Stimulated activated naive CD8-positive, alpha-beta T cell treated with anti-CD3 and anti-CD28 coated beads, Interleukin-15, Interleukin-2, amounts not matched to agents 100 U/mL and 50 U/mL, for 24 hours (primary cell): ENCODE data around the gene METTL25B.
A peak's percentile ranks its signal among the peaks of the same experiment; 100 is the strongest.
"Not testable (repeated sequence)": the region's sequence is repeated elsewhere in the genome, so short reads cannot be mapped to it uniquely, and the experiment has no call there.

Experiments used
- ATAC-seq: fragments of 150-1000 bp; cut with Tn5 transposase; one replicate; pipeline ENCODE4 v1.10.0; 2021
- DNase-seq: peaks from one replicate; pipeline ENCODE4 v3.0.0; 2021

Gene METTL25B

DNA sequence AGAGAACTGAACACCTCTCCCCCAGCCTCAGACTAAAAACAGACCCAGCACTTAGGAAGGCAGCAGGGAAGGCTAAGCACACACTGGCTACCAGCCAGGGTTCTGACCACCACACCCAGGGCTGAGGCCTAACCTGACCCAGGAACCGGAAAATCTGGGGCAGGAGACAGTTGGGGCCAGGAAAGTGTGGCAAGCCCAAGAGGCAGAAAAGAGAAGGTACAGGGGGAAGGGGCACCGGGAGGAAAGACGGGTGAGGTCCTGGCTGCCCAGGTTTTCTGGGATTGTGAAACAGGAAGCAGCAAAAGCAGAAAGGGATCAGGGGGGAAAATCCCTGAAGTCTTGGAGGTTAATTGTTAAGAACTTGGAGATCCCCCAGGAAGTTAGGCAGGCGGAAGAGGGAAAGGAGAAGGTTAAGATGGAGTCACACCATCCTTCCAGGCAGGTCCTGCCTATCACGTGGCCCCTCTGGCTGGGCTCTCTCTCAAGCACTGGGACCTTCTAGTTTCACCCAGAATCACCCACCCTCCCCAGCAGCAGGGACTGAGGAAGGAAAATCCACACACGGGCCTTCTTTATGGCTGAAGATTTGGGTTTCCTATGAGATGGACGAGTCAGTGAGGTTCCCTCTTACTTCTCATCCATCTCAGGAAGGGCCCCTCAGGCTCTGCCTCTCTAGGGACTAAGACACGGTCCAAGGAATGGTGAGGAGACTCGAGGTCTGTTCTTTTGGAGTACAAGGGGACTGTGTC is 20.6 kb downstream of the METTL25B start:
- peak; percentile 41 for DNase-seq

DNA sequence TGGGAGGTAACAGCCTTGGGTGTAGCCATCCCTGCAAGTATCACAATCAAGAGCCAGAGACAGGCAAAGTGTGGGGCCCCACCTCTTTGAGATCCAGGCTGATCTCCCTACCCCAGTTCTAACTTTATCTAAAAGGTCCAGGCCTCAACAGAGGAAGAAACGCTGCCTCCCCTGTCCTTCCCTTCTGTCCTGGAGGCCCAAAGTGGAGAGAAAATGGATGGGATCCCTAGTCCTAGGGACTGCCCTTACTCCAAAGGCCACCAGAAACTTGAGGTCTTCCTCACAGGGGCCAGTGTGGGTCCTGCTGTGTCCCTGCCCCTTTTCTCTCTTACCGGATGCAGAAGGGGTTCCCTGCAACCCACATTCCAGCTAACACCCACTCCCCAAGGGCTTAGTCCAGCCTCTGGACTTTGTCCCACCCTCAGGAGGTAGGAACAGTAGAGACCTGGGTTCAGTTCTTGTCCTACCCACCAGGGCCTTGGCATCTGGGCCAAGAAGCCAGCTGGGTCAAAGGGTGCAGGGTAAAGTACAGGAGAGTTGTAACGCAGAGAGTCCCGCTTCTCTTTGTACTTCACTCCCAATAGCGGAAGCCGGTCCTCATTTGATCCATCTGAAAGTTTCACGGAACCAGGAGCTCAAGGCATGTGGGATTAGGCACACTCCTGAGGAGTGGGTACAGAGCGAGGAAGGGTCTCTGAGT is 21.3 kb downstream of the METTL25B start:
- DNase-seq, result no peak
- ATAC-seq, result no peak

More for the DNA sequence above, 20.6 kb downstream of the METTL25B start:
- ATAC-seq, result no peak

DNA sequence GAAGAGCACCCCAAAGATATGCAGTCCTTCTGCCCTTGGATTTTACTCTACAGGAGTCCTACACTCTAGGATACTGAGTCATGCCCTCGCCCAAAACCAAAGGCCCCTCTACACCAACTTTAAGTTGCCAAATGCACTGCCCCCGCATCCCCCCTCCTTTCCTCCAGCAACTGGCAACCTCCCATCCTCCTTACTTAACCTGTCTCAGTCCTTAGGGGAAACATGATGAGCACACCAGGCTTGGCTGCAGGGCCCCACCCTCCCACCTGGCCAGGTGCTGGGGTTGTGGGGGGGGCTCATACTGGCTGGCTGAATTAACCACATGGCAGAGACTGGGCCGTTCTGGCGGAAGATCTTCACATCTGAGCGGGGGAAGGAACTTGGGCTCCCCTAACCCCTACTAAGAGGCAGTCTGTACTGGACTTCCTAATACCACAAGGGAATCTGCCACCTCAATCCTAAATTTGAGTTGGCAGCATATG is 22.0 kb downstream of the METTL25B start:
- DNase-seq, result peak; percentile 69
- ATAC-seq, result peak; percentile 39

DNA sequence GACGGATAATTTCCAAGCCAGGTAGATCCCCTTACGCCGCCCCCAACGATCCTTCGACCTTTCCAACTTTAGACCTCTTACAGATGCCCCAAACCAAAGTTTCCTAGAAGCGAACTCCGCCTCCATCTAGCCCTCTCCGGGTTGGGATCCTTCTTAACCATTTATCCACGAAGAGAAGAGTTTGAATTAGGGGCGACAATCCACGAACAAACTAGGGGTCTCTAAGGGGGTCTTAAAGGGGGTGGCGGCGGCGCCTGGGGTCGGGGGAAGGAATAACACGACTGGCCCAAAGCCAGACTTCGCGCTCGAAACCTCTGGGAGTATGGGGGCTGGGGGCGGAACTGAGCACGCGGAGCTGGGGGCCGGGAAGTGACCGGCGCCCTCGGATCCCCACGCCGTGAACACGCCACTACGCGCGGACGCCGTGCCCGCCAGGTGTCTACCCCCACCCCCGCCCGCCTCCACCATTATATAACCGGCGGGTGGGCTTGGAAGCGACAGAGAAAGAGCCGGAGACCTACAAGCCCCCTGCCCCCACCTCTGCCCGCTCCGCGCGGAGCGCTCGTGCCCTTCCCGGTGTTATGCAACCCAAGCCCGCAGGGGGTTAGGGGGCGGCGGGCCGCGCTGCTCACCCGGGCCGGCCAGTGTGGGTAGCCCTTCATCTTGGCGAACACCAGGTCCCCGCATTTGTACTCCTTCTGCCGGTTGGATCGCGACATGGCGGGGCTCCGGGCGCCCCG is 22.6 kb downstream of the METTL25B start:
- ATAC-seq (peak; percentile 9), DNase-seq (peak; percentile 52)

DNA sequence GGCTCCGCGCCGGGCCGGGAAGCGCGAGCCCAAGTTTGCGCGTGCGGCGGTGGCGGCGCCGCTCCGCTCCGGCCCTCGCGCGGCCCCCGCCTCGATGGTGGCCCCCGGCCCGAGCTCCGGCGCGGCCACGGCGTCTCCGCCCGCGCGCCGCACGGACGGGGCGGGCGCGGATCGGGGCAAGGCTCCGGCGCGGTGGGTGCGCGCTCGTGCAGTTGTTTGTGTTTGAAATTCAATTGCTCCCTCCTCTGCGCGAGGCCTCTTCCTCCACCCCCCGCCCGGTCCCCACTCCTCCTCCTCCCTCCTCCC is 23.1 kb downstream of the METTL25B start, which contains the start of gene HDGF:
Gene HDGF, minus strand, starts transcription at position 225 of the 306 bp plus-strand sequence. CDS start 246 bp downstream, outside the sequence.
- DNase-seq (no peak), ATAC-seq (no peak)

DNA sequence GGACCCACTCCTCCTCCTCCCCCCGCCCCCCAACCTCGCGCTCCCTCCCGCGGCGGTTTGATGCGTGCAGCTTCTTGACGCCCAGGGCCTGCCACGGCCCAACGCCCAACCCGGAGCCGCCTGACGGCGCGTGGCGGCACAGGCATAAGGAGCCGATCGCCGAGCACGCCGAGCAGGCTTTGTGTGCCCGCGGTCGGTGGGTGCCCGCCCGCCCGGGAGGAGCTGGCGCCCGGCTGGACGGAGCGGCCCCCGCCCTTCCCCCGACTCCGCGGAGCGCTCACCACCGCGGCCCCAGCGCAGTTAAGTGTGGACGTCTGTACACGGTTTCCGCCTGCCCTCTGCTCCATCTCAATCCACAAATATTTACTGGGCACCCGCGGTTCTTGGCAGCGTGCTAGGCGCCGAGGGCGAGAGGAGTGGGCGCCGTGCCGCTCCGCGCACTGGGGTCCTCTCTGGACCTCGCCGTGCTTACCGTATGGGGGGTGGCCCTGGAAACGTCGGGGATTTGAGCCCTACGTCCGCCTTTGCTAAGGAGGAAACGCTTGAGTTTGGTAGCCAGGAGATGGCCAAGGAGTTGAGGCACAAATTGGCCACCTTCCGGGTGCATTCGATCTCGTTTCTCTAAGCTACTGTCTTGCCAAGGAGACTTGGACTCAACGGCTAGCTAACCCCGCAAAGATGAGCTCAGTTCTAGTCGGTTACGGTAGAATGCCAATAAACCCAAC is 23.6 kb downstream of the METTL25B start:
- peak; percentile 80 for ATAC-seq
- DNase-seq, result peak; percentile 98

DNA sequence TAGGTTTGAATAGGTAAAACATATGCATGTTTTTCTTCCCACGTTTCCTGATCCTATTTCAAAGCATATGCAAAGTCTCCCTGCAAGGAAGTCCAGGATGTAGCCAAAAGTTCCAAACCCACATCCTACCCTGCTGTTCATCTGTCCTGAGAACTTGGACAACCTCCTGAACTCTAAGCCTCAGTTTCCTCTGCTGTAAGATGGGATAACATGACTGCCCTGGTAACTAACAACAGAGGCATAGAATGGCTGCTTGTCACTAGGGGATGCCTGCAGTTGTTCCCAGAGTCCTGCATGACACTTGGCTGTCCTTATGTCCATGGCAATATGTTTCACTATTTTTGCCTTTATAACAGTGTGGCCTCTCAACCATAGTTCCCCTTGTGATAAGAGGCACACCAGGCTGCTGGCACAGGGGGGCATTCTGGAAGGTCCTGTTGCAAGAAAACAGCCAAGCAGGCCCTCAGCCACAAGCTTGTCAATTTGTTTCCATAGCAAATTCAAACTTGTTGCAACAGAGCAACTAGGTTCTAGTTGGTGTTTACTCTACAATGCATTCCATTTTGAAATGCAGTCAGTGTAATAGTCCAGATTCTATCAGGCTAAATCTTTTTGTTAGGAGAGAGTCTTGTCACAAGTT is 24.7 kb downstream of the METTL25B start:
- ATAC-seq, result no peak
- no peak for DNase-seq

DNA sequence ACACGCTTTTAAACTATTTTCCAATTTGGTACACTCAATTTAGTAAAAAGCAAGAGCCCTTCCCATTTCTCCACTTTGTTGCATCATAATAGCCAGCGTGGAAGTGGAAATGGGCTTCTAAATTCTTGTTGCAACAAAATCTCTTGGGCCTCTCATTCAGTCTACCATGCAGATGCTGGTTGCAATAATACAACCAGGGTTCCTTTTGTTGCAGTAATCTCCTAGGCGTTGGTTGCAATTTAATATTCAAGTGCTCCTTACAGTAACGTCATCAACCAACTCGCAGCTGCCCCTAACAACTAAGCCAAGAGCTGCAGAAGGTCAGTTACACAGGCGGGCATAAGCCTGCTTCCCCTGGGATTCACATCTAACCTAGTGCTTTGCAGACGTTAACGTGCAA is 25.9 kb downstream of the METTL25B start:
- no peak for ATAC-seq
- no peak for DNase-seq

DNA sequence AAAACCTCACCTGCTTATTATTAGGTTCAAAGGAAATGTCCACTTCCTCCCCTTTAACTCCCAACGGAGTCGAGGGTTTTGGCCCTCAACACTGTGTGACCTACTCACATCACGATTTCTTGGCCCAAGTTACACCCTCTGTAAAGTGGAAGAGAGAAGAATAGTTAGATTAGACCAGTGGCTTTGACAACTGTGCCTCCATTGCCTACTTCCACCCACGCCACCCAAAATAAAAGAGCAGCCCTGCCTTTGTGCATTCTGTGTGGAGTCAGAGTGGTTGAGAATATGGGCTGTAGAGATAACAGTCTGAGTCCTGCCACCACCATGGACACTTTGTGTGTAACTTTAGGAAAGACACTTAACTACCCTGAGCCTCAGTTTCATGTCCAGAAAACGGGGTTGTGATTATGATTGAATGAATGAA is 27.3 kb downstream of the METTL25B start:
- no peak for ATAC-seq
- DNase-seq, result no peak

DNA sequence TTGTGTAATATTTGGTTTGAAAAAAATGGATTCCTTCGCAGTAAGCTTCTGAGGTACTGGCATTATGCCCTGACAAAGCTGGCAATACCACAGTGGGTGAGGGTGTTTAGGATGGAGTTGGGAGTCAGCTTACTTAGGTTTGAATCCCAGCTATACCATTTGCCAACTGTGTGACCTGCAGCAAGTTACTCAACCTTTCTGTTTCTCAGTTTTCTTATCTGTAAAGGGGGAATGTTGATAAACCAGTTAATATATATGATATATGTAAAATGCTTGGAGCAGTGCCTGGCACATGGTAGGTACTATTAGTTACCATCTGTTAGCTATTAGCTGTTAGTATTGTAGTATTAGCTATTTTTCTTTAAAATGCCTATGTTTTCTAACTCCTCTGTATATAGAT is 28.1 kb downstream of the METTL25B start:
- DNase-seq, result no peak
- ATAC-seq, result no peak

DNA sequence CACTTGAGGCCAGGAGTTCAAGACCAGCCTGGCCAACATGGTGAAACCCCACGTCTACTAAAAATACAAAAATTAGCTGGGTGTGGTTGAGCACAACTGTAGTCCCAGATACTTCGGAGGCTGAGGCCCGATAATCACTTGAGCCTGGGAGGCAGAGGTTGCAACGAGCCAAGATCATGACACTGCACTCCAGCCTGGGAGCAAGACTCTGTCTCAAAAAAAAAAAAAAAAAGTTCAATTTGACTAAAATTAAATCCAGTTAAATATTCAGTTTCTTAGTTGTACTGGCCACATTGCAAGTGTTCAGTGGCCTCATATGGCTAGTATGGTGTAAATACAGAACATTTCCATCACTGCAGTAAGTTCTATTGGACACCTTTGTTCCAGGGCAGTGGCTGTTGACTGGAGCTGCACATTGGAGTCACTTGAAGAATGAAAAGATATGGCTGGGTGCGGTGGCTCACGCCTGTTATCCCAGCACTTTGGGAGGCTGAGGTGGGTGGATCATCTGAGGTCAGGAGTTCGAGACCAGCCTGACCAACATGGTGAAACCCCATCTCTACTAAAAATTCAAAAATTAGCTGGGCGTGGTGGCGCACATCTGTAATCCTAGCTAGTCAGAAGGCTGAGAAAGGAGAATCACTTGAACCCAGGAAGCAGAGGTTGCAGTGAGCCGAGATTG is 29.4 kb downstream of the METTL25B start:
- DNase-seq, ATAC-seq: not testable (repeated sequence)

DNA sequence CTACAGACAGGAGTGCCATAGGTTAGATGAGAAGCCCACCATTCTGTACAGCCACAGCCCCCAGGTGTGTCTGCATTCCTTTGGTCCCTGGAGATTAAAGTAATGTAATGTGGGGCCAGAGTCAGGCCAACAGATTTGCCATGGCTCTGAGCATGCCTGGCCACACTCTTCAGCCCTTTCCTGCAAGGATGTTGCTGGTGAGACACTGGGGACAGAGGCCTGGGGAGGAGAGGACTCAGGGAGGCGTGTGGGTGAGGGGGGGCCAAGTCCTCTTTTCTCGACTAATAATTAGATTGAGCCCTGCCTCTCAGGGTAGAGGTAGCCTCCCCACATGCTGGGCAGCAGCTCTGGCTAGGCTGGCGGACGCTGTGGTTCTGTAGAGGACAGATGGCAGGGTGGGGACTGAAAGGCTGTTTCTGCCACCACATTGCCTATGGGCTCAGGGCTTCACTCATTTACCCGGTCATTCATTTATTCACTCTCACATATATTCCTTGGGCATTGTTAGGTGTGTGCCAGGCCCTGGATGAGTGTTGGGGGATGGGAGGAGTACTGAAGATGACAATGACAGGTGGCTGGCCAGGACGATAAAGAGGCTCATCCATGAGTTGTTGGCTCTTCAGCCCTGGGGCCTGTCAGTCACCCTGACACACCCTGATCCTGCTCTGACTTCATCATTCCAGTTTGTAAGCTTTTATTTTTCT is 32.0 kb downstream of the METTL25B start:
- no peak for DNase-seq
- ATAC-seq, result no peak

DNA sequence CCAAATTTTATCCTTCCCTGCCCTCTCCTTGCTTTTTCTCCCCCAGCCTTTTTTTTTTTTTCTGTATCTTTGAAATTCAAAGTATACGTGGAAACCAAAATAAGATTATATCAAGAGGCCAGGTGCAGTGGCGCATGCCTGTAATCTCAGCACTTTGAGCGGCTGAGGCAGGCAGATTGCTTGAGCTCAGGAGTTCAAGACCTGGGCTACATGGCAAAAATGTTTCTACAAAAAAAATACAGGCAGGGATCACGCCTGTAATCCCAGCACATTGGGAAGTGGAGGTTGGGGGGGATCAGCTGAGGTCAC is 32.5 kb downstream of the METTL25B start:
- DNase-seq (no peak), ATAC-seq (no peak)

DNA sequence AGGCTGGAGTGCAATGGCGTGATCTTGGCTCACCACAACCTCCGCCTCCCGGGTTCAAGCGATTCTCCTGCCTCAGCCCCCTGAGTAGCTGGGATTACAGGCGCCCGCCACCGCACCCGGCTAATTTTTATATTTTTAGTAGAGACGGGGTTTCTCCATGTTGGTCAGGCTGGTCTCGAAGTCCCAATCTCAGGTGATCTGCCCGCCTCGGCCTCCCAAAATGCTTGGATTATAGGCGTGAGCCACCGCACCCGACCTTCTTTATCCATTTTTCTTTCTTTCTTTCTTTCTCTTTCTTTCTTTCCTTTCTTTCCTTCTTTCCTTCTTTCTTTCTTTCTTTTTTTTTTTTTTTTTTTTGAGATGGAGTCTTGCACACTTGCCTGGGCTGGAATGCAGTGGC is 36.9 kb downstream of the METTL25B start:
- ATAC-seq, DNase-seq: not testable (repeated sequence)

DNA sequence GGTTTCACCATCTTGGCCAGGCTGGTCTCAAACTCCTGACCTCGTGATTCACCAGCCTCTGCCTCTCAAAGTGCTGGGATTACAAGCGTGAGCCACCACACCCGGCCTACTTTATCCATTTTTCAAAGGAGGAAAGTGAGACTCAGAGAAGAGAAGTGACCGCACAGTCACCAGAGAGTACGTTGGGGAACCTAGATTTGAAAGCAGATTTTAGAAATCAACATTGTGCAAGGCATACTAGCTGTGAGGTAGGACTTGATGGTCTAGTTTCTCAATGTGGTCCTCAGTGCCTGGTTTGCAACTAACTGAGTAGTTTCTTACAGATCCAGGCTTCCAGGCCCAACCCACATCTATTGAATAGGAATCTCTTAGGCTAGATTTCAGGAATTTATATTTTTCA is 37.4 kb downstream of the METTL25B start:
- ATAC-seq (no peak), DNase-seq (no peak)

DNA sequence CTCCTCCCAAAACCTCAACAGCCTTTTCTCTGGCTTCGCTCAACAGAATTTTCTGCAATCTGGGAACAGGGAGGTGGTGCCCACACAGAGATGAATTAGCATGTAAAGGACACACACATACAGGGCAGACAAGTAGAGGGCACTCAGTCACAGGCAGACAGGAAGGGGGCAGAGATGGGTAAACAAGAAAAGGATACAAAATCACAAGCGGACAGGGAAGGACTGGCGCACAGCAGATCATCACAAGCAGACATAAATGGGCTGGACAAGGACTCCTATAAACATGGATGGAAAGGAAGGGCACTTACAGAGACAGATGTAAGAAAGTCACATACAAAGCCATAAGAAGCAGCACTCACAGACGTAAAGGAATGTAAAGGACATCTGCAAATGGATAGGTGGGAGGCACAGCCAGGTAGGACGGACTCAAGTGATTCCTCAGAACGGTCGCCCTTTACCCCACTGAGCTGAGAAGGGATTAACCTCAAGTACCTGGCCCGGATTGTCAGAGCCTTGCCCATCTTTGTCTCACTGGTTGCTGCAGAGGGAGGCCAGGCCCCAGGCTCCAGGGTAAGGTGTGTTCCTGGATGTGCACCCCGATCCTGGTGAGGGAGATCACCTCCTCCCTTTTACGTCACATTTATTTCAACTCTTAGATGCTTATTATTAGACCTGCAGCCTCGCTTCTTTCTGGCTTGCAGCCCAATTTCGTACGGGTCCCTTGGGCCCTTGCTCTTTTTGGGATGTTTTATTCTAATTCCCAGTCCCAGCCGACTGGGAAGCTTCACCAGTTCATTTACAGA is 38.2 kb downstream of the METTL25B start:
- DNase-seq, result peak; percentile 34
- ATAC-seq, result no peak

DNA sequence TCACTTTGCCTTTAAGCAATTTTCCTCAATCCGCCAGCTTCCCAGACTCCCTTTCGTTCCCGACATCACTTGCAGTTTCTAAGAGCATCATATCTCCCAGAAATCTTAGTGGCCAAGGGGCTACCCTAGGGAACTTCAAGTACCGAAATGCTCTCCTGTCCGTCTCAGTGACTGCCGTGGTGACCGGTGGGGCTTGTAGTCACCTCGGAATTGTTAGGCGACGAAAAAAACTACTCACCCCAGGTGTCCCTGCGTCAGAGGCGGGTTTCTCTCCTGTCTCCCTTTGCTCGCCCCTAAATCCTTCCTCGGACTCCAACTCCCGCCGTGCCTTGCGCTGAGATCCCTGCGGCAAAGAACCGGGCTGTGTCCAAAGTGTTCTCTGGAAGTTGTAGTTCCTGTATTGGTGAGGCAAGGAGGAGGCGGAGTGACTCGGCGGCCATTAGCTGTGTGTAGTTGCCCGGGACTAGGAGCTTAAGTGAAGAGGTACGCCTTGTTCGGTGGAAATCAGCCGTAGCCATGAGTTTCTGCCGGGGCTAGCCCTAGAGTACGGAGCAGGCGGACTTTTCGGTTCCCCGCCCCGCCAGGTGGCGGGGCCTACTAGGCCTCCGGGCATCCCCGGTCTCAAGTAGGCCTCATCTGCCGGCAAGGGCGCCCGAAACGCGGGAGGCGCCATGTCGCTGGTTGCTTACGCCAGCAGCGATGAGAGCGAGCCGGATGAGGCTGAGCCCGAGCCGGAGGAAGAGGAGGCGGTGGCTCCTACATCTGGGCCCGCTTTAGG is 39.0 kb downstream of the METTL25B start, which contains the start of gene PRCC:
Gene PRCC, plus strand, starts transcription at position 435 of the 778 bp plus-strand sequence. Its CDS starts 237 bp downstream, at position 672.
- ATAC-seq, result peak; percentile 98
- peak; percentile 94 for DNase-seq

DNA sequence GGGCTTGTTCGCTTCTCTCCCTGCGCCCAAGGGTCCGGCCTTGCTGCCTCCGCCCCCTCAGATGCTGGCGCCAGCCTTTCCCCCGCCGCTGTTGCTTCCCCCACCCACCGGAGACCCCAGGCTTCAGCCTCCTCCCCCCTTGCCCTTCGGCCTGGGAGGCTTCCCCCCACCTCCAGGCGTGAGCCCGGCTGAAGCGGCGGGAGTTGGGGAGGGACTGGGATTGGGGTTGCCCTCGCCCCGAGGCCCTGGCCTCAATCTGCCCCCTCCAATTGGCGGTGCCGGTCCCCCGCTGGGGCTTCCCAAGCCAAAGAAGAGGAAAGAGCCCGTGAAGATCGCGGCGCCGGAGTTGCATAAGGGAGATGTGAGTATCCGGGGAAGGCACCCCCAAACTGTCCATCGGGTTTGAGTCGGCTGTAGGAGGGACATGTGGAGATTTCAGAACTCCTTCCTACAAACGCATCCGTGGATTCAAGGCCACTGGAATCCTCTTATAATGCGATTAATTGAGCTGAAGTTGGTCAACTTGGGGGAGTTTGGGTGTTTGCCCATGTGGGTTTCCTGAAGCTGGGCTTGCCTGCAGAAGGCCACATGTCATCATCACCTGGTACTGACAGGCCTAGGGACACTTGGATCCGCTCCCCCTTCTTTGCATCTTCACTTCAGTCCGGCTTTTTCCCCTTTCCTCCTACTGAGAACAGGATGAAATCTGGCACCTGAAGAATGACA is 39.8 kb downstream of the METTL25B start:
- ATAC-seq, result no peak
- DNase-seq, result peak; percentile 61
